SW 1271 (cell line): ENCODE data around the gene FAR1.
A peak's percentile ranks its signal among the peaks of the same experiment; 100 is the strongest.
"Not testable (repeated sequence)": the region's sequence is repeated elsewhere in the genome, so short reads cannot be mapped to it uniquely, and the experiment has no call there.

Experiments
- DNase-seq, 2 experiments: peaks; one replicate each; lab custom pipeline; 2025; lab: John Stamatoyannopoulos, UW

Gene FAR1

GRCh38 chr11:13705710-13706109 lies 37.2 kb downstream of the FAR1 start:
- no peak for DNase-seq

- DNase-seq, result no peak
Observed at GRCh38 chr11:13713982-13714381, 45.5 kb downstream of the FAR1 start.

DNA sequence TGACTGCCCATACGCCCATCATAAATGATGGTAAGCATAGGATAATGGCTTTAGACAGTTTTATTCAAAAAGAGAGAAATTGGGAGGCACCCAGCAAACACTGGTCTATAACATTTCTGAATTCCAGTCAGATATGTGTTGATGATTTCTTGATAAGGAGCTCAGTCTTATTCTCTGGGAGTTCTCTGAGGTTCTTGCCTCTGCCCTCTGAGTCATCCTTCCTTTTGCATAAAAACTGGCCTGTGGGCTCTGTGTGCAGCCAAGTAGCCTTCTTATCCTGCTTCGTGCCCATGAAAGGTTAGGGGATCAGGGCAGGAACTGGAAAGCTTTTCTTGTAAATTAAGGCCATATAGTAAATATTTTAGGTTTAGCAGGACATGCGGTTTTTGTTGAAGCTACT lies 48.9 kb downstream of the FAR1 start:
- DNase-seq, result peak in 1 of 2 experiments; percentile 14

- DNase-seq, result no peak
Observed at GRCh38 chr11:13718394-13718793, 49.9 kb downstream of the FAR1 start.

DNA sequence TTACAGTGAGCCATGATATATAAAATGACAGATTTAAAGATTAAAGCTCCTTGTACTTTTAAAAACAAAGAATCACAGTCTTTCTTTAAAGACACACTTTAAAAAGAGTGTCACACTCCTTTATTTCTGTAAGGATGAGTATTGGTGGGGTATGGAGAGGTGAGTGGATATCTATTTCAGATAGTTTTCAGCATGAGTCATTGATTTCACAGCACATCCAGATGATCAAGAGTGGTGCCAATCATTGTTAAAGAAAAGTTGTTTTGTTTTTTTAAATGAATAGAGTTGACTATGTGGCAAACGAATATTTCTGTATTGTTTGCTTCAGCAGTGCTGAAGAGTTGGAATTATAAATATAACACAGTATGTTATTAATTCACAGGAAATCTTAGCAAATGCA lies 52.5 kb downstream of the FAR1 start:
- no peak for DNase-seq

DNA sequence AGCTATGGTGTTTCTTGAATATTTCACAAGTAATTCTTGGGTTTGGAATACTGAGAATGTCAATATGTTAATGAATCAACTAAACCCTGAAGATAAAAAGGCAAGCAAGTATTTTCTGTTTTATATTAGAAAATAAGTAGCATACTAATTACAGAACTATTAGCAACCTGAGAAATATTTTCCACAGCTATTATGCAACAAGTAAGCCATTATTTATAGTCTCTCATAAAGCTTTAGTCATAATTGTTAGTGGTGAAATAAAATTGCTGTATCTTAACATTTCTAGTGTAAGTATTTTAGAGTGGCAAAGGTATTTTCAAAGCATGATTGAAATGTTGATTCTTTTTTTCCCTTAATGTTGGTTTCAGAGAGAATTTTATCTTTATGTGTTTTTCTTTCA lies 53.3 kb downstream of the FAR1 start:
- no peak for DNase-seq

DNA sequence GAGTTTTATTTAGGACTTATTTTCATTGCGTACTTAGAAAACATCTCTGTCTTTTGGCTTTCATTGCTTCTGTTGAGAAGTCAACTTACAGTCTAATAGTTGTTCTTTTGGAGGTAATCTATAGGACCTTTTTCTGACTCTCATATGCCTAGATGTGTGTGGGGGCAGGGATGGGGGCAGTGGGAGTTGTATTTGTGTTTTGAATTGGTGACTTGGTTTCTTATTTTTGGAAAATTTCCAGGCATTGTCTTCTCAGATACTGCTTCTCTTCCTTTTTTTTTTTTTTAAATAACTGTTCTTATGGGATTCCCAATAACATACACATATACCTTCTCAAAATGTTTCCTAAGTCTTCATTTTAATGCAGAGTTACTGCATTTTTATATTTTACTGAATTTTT lies 58.0 kb downstream of the FAR1 start:
- no peak for DNase-seq

- DNase-seq, result no peak
Observed at GRCh38 chr11:13728076-13728475, 59.6 kb downstream of the FAR1 start.

DNA sequence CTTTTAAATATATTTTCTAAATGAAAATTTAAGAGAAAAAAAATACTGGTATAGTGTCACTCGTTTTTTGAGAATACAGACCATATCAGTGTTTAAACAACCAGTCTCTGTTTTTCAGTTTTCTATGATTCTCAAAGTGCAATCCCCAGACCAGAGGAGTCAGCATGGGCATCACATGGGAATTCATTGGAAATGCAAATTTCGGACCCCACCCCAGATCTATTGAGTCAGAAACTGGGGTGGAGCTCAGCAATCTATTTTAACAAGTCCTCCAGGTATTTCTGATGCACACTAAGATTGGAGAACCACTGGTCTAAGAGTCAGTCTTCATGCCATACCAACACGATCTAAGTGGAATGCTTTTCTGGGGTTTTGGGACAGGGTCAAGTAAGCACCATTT lies 66.1 kb downstream of the FAR1 start:
- no peak for DNase-seq

DNA sequence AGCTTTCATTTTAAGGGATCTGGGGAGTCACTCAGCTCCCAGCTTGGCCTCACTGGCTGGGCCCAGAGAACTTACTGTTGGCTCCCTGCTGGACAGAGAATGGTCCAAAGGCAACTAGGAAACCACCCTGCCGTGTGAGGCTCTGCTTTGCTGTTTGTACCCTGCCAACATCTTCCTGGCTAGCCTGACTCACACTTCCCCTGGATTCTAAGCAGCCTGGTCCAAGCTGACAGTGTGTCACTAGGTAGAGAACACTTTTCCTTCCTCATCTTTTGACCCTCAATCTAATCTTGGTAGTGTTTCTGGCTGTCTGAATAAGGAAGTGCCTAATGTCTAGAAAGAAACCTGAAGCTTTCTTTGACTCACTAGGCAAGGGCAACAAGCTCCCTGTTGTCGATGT lies 76.7 kb downstream of the FAR1 start:
- no peak for DNase-seq

DNA sequence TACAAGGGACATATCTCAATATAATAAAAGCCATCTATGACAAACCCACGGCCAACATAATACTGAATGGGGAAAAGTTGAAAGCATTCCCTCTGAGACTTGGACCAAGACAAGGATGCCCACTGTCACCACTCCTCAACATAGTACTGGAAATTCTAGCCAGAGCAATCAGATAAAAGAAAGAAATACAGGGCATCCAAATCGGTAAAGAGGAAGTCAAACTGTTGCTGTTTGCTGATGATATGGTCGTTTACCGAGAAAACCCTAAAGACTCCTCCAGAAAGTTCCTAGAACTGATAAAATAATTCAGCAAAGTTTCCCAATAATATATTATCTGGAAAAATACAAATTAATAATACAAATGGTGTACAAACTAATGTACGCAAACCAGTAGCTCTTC lies 84.8 kb downstream of the FAR1 start:
- DNase-seq, result not testable (repeated sequence)

DNA sequence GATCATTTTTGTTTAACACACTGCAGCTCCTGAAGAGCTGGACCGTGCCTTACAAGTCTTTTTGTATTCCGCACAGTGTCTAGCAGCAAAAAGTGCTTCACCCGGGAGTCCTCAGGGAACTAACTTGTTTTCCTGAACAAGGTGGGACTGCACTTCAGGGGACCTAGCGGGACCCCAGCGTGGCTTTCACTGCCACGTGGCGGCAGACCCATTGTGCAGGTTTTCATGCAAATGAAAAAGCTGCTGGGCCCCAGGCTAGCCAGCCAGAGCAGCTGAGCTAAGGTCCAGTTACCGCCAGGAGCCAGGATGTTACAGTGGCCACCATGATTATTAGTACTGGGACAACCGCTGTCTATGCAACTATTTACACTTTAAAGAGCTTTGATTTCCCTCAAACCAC lies 90.6 kb downstream of the FAR1 start:
- DNase-seq, result no peak

- no peak for DNase-seq
Observed at GRCh38 chr11:13760115-13760514, 91.6 kb downstream of the FAR1 start.

DNA sequence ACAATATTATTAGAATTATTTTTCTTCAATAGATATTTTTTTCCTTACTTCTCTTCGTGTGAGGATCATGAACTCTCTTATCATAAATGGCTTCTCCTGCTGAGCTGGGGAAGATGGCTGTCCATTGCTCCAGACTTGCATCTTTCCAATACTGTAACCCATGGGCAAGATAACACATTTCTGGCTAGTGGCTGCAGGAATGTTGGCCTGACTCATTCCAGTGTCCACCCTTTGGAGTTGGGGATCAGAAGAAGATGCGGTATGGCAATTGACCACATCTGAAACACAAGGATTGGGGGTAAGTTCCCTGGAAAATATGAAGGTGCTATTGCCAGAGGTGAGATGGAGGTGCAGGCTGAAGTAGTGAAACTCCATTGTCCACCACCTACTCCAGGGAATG lies 92.8 kb downstream of the FAR1 start:
- DNase-seq, result no peak

GRCh38 chr11:13761716-13762115 lies 93.2 kb downstream of the FAR1 start:
- no peak for DNase-seq

DNA sequence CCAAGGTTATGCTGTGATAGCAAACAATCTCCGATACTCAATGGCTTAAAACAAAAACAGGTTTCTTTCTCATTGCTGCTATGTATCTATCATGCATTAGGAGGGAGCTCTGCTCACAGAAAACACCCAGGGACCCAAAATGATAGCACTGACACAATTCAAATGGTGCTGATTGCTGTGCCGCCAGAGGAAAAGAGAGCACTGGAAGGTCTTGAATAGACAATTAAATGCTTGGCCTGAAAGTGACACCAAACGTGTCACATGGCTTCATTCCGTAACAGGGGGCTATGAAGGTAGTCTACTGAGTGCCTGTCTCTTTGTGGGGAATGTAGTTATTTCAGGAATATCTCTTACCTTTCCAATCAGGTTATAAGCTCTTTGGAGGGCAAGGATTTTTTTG lies 94.2 kb downstream of the FAR1 start:
- DNase-seq, result no peak

- no peak for DNase-seq
Observed at GRCh38 chr11:13763341-13763740, 94.9 kb downstream of the FAR1 start.

- DNase-seq, result no peak
Observed at GRCh38 chr11:13765886-13766285, 97.4 kb downstream of the FAR1 start.

GRCh38 chr11:13767471-13767870 lies 99.0 kb downstream of the FAR1 start:
- no peak for DNase-seq

DNA sequence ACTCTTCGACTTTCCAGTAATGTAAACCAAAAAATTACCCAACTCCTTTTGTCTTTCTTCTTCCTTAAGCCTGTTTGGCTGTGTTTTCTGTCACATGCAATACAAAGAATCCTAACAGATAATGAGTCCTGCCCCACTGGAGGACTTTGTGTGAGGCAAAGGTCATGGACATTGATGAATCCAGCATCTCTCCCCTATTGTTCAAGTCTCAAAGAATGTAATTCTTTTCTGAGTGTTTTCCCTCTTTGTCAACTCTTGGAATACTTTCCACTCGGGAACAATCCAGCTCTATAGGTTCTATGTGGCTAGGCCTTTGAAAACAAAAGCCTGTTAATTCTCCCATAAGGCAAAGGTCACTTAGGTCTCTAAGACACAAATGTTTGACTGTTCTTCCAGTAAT lies 100.7 kb downstream of the FAR1 start:
- no peak for DNase-seq

DNA sequence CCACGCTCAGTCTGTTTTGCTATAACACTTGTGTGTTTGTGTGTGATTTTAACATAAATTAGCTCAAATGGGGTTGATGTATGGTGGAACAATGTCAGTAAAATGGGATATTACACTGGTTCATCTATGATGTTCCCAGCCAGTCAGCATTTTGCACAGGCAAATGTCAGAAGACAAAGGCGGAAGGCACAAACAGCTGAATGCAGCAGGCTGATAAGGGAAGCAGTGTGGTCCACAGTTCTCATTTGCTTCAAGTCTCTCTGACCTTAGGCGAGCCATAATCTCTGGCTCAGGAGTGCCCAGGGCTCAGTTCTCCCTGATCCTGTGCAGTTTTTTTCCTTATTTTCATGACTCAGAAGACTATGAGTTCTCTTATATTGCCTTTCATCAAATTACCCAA lies 102.7 kb downstream of the FAR1 start:
- DNase-seq, result no peak

DNA sequence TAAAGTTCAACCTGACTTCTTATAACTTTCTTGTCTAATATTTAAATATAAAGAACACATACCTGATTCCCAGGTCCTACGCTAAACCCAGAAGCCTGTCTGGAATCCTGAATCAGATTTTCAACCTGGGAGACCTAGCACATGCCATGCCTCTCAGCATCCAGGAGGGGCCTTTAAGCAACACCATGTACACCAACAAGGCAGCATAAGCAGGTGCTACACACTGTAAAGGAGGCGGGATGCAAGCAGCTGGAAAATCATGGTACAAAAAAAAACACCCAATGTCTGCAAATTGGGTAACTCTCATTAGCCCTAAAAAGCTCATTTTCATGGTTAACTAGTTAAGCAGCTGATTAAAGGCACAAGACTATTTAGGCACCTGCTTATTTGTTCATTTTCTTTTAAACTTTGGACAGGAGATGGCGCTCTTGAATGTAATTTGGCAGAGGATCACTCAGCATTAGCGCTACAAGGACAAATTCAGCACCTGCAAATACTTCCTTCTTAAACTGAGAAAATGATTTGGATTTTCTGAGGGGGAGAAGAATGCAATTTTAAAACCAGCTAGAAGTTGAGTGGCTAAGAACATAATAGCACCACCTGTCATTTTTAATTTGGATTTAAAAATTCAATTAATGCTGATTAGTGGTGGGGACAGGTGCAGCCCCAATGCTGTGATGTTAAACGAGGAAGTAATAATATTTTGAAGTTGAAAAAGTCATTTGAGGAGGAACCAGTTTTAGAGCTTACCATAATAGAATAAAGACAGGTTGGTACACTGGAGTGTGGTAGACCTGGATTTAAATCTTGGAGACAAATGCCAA lies 104.0 kb downstream of the FAR1 start:
- DNase-seq, result peak; percentile 22 to 51

DNA sequence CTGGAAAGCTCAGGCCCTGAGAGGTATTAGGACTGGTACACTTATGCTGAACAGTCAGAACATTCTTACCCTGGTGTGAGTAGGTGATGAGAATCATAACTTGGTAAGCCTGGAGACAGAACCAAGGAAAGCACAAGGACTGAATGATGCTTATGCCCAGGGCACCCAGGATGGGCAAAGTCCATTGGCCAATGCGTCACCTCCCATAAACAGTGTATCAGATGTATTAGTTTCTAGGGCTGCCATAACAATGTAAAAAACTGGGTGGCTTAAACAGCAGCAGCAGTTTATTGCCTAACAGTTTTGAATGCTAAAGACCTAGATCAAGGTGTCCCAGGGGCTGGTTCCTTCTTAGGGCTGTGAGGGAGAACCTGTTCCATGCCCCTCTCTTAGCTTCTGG lies 107.0 kb downstream of the FAR1 start:
- no peak for DNase-seq

DNA sequence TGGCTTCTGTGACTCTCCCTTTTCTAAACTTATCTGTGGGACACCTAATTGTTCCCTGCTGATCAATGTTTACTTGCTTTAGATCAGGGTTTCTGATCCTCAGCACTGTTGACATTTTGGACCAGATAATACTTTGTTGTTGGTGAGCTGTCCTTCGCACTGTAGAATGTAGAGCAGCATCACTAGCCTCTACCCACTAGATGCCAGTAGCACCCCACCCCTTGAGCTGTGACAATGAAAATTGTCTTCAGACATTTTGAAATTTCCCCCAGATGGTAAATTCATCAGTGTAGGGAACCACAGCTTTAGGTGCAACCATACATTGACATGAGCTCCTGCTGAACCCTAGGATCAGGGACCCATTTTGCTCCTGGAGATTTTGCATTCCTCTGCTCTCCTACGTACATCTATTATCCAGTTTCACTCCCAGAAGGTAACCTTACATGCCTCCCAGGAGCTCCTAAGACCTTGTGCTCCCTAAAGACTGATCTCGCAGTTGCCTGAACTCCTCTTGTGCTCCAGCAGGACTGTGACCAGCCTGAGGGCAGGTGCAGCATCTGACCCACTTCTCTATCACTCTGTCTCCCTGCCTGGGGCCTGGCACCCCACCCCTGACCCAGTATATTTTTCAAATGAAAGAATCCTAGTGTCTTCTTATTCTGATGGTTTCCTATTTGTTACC lies 107.8 kb downstream of the FAR1 start:
- peak in 1 of 2 experiments; percentile 19 for DNase-seq
